Loucy (cell line): ENCODE measurements around the gene SYT1.
A peak's percentile ranks its signal among the peaks of the same experiment; 100 is the strongest.

ENCODE experiments used
- H2AFZ ChIP-seq: fragments of 200-600 bp; sonication (generic); 2 replicates; pipeline ENCODE4 v1.6.0; 2016; ENCODE audit warnings: antibody characterized with exemption, mild to moderate bottlenecking, low read length, moderate library complexity
- H3F3A ChIP-seq: fragments of 200-600 bp; 2 replicates; pipeline ENCODE4 v1.6.0; 2016; ENCODE audit warnings: antibody characterized with exemption, low read depth, mild to moderate bottlenecking
- H3K27me3 ChIP-seq: fragments of 200-600 bp; sonication (generic); 2 replicates; pipeline ENCODE4 v1.6.1; 2014; ENCODE audit warnings: low read length, mild to moderate bottlenecking; ENCODE audit not compliant: insufficient read depth, poor library complexity, severe bottlenecking
- H3K36me3 ChIP-seq: fragments of 200-600 bp; sonication (generic); 2 replicates; pipeline ENCODE4 v1.6.1; 2016; ENCODE audit warnings: low read length; ENCODE audit not compliant: insufficient read depth
- H3K4me1 ChIP-seq: fragments of 200-600 bp; sonication (generic); 2 replicates; pipeline ENCODE4 v1.5.1; 2014; ENCODE audit warnings: low read length, mild to moderate bottlenecking; ENCODE audit not compliant: insufficient read depth, poor library complexity, severe bottlenecking
- H3K4me2 ChIP-seq: fragments of 200-600 bp; sonication (generic); 2 replicates; pipeline ENCODE4 v1.6.0; 2014; ENCODE audit warnings: antibody characterized with exemption, low read length, low read depth, mild to moderate bottlenecking; ENCODE audit not compliant: poor library complexity, severe bottlenecking
- H3K4me3 ChIP-seq: fragments of 200-600 bp; sonication (generic); 2 replicates; pipeline ENCODE4 v1.5.1; 2014; ENCODE audit warnings: low read length, mild to moderate bottlenecking, mixed read lengths; ENCODE audit not compliant: poor library complexity, severe bottlenecking
- H3K79me2 ChIP-seq: fragments of 200-600 bp; sonication (generic); 2 replicates; pipeline ENCODE4 v1.6.1; 2014; ENCODE audit warnings: low read length; ENCODE audit not compliant: insufficient read depth
- H3K9ac ChIP-seq: fragments of 200-600 bp; sonication (generic); 2 replicates; pipeline ENCODE4 v1.6.0; 2014; ENCODE audit warnings: mild to moderate bottlenecking, low read depth, low read length, moderate library complexity; ENCODE audit not compliant: poor library complexity, severe bottlenecking
- H3K9me2 ChIP-seq: fragments of 200-600 bp; sonication (generic); replicated peaks from 2 replicates; pipeline ENCODE4 v1.6.1; 2016; ENCODE audit warnings: low read depth, low read length, mixed read lengths
- H3K9me3 ChIP-seq: fragments of 200-600 bp; sonication (generic); 2 replicates; pipeline ENCODE4 v1.6.1; 2014; ENCODE audit warnings: mild to moderate bottlenecking, antibody characterized with exemption, low read length, low read depth; ENCODE audit not compliant: insufficient read depth
- H4K20me1 ChIP-seq: fragments of 200-600 bp; sonication (generic); 2 replicates; pipeline ENCODE4 v1.6.0; 2014; ENCODE audit warnings: antibody characterized with exemption, low read length, mild to moderate bottlenecking; ENCODE audit not compliant: insufficient read depth, poor library complexity, severe bottlenecking
- EZH2phosphoT487 ChIP-seq: fragments of 200-600 bp; IDR thresholded peaks from 2 replicates; pipeline ENCODE4 v1.6.1; 2018; ENCODE audit warnings: antibody characterized with exemption, mild to moderate bottlenecking, moderate library complexity, borderline replicate concordance
- TF ChIP-seq, protein P1 (sequence below): fragments of 200-600 bp; sonication (generic); conservative IDR thresholded peaks from 2 replicates; pipeline ENCODE4 v1.5.1; 2014; ENCODE audit warnings: mild to moderate bottlenecking, antibody characterized with exemption, low read length

SYT1 gene

DNA sequence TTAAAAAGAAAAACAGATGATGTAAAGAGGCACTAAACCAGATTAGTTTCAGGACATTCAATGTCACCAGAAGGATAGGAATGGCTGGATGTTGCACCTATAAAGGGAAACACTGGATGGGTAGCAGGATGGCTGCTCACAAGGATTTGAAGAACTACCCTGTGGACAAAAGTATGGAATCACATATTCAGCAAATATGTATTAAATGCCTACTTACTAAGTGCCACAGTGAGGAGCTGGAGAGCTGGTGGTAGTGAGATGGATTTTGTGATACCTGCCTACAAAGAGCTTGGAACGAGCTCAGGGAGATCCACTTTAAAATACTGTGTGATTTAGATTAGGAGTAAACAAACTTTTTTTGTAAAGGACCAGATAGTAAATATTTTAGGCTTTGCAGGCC, 510.0 kb downstream of the SYT1 start:
- H3K4me3 ChIP-seq, result no peak overlapping the region
- no peaks in the 10 kb centered on the region for H3K79me2 ChIP-seq
- no peaks in the 10 kb centered on the region for H4K20me1 ChIP-seq
- H3K4me1 ChIP-seq, result no peaks in the 10 kb centered on the region
- no peaks in the 10 kb centered on the region for H3K36me3 ChIP-seq
- TF ChIP-seq EZH2phosphoT487, result no peak
- TF ChIP-seq, protein P1, sequence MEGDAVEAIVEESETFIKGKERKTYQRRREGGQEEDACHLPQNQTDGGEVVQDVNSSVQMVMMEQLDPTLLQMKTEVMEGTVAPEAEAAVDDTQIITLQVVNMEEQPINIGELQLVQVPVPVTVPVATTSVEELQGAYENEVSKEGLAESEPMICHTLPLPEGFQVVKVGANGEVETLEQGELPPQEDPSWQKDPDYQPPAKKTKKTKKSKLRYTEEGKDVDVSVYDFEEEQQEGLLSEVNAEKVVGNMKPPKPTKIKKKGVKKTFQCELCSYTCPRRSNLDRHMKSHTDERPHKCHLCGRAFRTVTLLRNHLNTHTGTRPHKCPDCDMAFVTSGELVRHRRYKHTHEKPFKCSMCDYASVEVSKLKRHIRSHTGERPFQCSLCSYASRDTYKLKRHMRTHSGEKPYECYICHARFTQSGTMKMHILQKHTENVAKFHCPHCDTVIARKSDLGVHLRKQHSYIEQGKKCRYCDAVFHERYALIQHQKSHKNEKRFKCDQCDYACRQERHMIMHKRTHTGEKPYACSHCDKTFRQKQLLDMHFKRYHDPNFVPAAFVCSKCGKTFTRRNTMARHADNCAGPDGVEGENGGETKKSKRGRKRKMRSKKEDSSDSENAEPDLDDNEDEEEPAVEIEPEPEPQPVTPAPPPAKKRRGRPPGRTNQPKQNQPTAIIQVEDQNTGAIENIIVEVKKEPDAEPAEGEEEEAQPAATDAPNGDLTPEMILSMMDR, result no peak
- H2AFZ ChIP-seq, result 0 out of 2 replicates have a peak overlapping the region, but pooled peaks have one; percentile 2
- no peaks in the 10 kb centered on the region for H3F3A ChIP-seq
- H3K4me2 ChIP-seq, result no peak overlapping the region
- H3K9ac ChIP-seq, result no peak overlapping the region
- H3K9me3 ChIP-seq, result no peaks in the 10 kb centered on the region
- no peaks in the 10 kb centered on the region for H3K27me3 ChIP-seq
- H3K9me2 ChIP-seq, result no peaks in the 10 kb centered on the region

DNA sequence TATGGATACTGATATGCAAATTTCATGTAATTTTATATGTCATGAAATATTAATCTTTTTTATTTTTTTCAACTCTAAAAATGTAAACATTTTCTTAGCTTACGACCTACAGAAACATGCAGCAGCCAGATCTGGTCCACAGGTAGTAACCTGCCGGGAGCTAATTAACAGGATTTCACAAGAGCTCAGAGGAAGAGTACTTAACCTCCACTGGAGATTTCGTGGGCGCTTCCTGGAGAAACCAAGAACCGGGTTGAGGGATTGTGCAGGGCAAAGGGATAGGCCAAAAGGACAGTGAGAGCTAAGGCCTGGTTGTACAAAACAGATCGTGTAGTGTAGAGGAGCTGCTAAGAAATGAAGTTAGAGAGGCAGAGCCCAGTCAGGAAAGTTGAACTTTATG, 510.5 kb downstream of the SYT1 start:
- H2AFZ ChIP-seq, result no peak overlapping the region
- no peak overlapping the region for H3K9ac ChIP-seq
- no peaks in the 10 kb centered on the region for H3K36me3 ChIP-seq
- H3K79me2 ChIP-seq, result no peaks in the 10 kb centered on the region
- no peak overlapping the region for H3K4me2 ChIP-seq
- H3K4me1 ChIP-seq, result no peaks in the 10 kb centered on the region
- no peaks in the 10 kb centered on the region for H3F3A ChIP-seq
- H4K20me1 ChIP-seq, result no peaks in the 10 kb centered on the region
- no peaks in the 10 kb centered on the region for H3K27me3 ChIP-seq
- H3K4me3 ChIP-seq, result no peak overlapping the region
- H3K9me2 ChIP-seq, result no peaks in the 10 kb centered on the region
- no peak for TF ChIP-seq EZH2phosphoT487
- no peaks in the 10 kb centered on the region for H3K9me3 ChIP-seq

DNA sequence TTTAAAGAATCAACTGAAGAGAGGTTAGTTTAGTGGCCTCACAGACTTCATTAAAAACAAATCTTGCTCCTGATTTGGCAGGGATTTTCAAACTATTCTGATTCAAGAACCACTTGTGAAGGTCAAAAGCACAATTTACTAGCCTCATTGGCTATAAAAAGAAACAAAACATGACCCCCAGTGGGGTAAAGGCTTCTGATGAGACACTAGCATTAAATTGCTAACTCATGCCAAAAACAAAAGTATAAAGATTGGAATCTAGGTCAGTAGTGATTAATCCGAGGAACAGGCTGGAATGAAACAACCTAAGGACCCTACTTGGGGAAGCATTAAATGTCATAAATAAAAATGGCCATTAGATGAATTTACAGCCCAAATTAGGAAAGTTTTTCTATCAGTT, 513.9 kb downstream of the SYT1 start:
- Histone ChIP-seq H3K27me3 (no peaks in the 10 kb centered on the region), H2AFZ (no peak overlapping the region), H3K36me3 (no peaks in the 10 kb centered on the region), H3K4me2 (no peak overlapping the region), H3K4me1 (no peaks in the 10 kb centered on the region), H3K9ac (no peak overlapping the region), H3K9me2 (no peaks in the 10 kb centered on the region), H3K79me2 (no peaks in the 10 kb centered on the region), H3K4me3 (no peak overlapping the region), H3F3A (no peaks in the 10 kb centered on the region), H4K20me1 (no peaks in the 10 kb centered on the region), H3K9me3 (no peaks in the 10 kb centered on the region)
- no peak for TF ChIP-seq EZH2phosphoT487
- TF ChIP-seq, protein P1, result no peak

DNA sequence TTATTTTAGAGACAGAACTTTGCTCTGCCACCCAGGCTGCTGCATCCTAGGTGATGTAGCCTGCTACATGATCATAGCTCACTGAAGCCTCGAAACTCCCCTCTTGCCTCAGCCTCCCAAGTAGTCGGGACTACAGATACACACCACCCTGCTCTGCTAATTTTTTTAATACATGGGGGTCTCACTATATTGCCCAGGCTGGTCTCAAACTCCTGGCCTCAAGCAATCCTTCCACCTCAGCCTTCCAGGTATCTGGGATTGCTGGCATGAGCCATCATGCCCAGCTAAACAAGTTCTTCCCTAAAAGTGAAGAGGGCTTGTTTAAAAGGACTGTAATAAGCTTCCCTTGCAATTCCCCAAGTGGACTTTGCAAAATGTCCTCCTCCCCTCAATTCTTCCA, 515.8 kb downstream of the SYT1 start:
- no peak overlapping the region for H2AFZ ChIP-seq
- no peaks in the 10 kb centered on the region for H3K79me2 ChIP-seq
- H3K9me3 ChIP-seq, result no peaks in the 10 kb centered on the region
- no peak overlapping the region for H3K4me2 ChIP-seq
- TF ChIP-seq, protein P1, result no peak
- TF ChIP-seq EZH2phosphoT487, result no peak
- H3K4me3 ChIP-seq, result no peak overlapping the region
- H3K9me2 ChIP-seq, result no peaks in the 10 kb centered on the region
- H3K36me3 ChIP-seq, result no peaks in the 10 kb centered on the region
- H3K27me3 ChIP-seq, result no peaks in the 10 kb centered on the region
- no peak overlapping the region for H3K9ac ChIP-seq
- no peaks in the 10 kb centered on the region for H3F3A ChIP-seq
- no peaks in the 10 kb centered on the region for H3K4me1 ChIP-seq
- no peaks in the 10 kb centered on the region for H4K20me1 ChIP-seq
